ENCODE results near the gene HOXA10. TPM values are rescaled to one million over a fixed set of nuclear protein-coding genes. Genes with fewer than 3 reads are reported as not detected.

The HOXA10 gene
- total RNA-seq, 2 donors from 2014 or later: not detected

DNA sequence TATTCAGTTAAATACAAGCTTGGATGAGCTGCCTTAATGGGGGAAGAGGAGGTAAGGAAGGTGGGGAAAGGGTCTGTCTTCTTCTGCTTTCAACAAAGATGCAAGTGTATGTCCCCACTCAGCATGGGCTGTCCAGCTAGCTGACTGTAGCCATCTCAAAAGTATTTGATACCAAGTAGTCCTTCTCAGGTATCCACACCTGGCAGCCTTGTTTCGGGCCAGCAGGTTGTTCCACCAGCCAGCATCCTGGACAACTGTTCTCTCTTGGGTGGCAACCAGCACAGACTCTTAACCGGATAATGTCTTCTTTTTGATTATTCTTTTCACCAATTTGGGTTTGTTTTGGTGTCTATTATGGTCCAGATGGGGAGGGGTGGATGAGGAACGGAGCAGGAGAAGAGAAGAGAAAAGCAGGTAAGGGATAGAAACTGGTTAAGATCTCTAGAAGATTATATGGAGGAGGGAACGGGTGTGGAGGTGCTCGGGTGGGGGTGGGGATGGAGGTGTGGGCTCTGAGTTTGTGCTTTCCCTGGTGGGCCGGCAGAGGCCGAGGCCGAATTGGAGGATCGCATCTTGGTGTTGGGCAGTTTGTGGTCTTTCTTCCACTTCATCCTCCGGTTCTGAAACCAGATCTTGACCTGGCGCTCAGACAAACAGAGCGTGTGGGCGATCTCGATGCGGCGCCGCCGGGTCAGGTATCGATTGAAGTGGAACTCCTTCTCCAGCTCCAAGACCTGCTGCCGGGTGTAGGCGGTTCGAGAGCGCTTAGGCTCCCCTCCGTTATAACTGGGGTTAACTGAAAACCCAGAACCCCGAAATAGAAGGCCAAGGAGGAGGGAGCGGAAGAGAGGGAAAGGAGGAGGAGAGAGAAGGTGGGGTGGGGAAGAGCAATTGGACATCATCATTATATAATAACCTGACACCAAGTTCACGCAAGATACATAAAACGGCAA is 45.1 kb downstream of the HOXA10 start:
- H3K9me3 ChIP-seq (ENCODE audit: control insufficient read depth, low read length, poor library complexity, severe bottlenecking): peaks cover 2% of the 10 kb centered on the region
- H3K27ac Mint-ChIP-seq: no peak overlapping the region
- H3K4me3 Mint-ChIP-seq: no peak overlapping the region
- no peaks in the 10 kb centered on the region for H3K36me3 Mint-ChIP-seq (ENCODE audit: low read depth)
- H3K27me3 Mint-ChIP-seq: peaks cover 77% of the 10 kb centered on the region
- ATAC-seq (no peak), DNase-seq (no peak)
- H3K4me1 Mint-ChIP-seq: no peaks in the 10 kb centered on the region

DNA sequence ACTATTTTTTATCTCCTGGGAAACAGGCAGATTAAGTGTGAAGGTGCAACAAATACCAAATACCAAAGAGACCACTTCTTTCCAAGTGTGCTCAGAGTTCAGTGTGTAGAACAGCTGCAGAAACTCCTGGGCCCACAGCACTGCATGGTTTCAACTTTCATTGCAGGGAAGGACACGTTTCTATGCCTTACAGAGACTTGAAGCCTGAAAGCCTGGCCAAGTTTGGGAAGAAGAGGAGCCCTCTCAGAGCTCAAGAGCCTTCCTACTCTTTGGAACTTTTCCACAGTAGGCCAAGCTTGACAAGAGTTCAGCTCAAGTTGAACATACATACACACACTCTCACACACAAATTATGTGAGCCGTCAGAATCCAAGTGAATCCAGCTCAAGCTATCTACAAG is 46.1 kb downstream of the HOXA10 start:
- peaks cover 2% of the 10 kb centered on the region for H3K9me3 ChIP-seq (ENCODE audit: control insufficient read depth, low read length, poor library complexity, severe bottlenecking)
- DNase-seq: no peak
- Mint-ChIP-seq H3K36me3 (ENCODE audit: low read depth) (no peaks in the 10 kb centered on the region), H3K4me3 (no peak overlapping the region), H3K27ac (no peak overlapping the region), H3K4me1 (no peaks in the 10 kb centered on the region), H3K27me3 (peaks cover 77% of the 10 kb centered on the region)
- no peak for ATAC-seq

- Mint-ChIP-seq H3K4me1 (no peaks in the 10 kb centered on the region), H3K36me3 (ENCODE audit: low read depth) (no peaks in the 10 kb centered on the region), H3K27me3 (peaks cover 70% of the 10 kb centered on the region), H3K27ac (no peak overlapping the region), H3K4me3 (no peak overlapping the region)
- H3K9me3 ChIP-seq (ENCODE audit: control insufficient read depth, low read length, poor library complexity, severe bottlenecking): peaks cover 2% of the 10 kb centered on the region
- DNase-seq (no peak), ATAC-seq (no peak)
Observed at GRCh38 chr7:27126596-27127327, 47.4 kb downstream of the HOXA10 start.

GRCh38 chr7:27125986-27126394 is 48.1 kb downstream of the HOXA10 start:
- Mint-ChIP-seq H3K27me3 (peaks cover 66% of the 10 kb centered on the region), H3K36me3 (ENCODE audit: low read depth) (no peaks in the 10 kb centered on the region), H3K4me1 (no peaks in the 10 kb centered on the region), H3K4me3 (no peak overlapping the region), H3K27ac (no peak overlapping the region)
- H3K9me3 ChIP-seq (ENCODE audit: control insufficient read depth, low read length, poor library complexity, severe bottlenecking): peaks cover 2% of the 10 kb centered on the region
- ATAC-seq (no peak), DNase-seq (no peak)

GRCh38 chr7:27124902-27125689 is 49.0 kb downstream of the HOXA10 start:
- Mint-ChIP-seq H3K4me3 (no peak overlapping the region), H3K27ac (no peak overlapping the region), H3K4me1 (no peaks in the 10 kb centered on the region), H3K36me3 (ENCODE audit: low read depth) (no peaks in the 10 kb centered on the region), H3K27me3 (peaks cover 67% of the 10 kb centered on the region)
- H3K9me3 ChIP-seq (ENCODE audit: control insufficient read depth, low read length, poor library complexity, severe bottlenecking): peaks cover 2% of the 10 kb centered on the region
- DNase-seq (no peak), ATAC-seq (no peak)

- no peak for DNase-seq
- Mint-ChIP-seq H3K4me3 (no peak overlapping the region), H3K4me1 (no peaks in the 10 kb centered on the region), H3K36me3 (ENCODE audit: low read depth) (no peaks in the 10 kb centered on the region), H3K27me3 (peaks cover 72% of the 10 kb centered on the region), H3K27ac (no peak overlapping the region)
- ATAC-seq: no peak
- peaks cover 2% of the 10 kb centered on the region for H3K9me3 ChIP-seq (ENCODE audit: control insufficient read depth, low read length, poor library complexity, severe bottlenecking)
Observed at GRCh38 chr7:27124096-27124901, 49.8 kb downstream of the HOXA10 start.

DNA sequence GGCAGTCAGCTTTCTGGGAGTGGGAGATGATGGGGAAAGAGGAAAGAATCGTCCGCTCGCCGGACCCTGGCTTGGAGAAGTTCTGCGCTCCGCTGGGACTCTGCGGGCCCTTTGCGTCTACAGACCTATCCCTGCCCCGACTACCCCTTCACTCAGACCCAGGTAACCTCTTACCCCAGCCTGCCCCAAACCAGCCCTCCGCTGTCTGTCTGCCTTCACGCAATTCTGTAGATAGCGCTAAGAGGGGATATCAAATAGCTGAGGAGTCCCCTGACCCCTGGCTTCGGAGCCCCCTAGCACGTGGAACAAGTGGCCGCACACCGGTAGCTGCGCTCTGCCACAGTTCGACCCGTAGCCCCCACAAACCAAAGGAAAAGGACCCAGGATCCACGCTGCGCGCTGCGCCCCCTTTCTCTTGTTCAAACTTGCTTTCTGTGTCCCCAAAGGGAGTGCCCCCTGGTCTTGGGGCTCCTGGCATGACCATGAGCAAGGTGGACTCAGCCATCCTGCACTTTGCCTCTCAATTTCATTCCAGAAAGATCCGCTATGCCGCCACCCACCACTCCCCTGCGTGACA is 50.6 kb downstream of the HOXA10 start:
- no peaks in the 10 kb centered on the region for H3K36me3 Mint-ChIP-seq (ENCODE audit: low read depth)
- H3K27ac Mint-ChIP-seq: no peak overlapping the region
- DNase-seq (no peak), ATAC-seq (no peak)
- peaks cover 70% of the 10 kb centered on the region for H3K27me3 Mint-ChIP-seq
- peak overlapping the region; percentile 3 for H3K4me3 Mint-ChIP-seq
- peaks cover 2% of the 10 kb centered on the region for H3K9me3 ChIP-seq (ENCODE audit: control insufficient read depth, low read length, poor library complexity, severe bottlenecking)
- no peaks in the 10 kb centered on the region for H3K4me1 Mint-ChIP-seq

DNA sequence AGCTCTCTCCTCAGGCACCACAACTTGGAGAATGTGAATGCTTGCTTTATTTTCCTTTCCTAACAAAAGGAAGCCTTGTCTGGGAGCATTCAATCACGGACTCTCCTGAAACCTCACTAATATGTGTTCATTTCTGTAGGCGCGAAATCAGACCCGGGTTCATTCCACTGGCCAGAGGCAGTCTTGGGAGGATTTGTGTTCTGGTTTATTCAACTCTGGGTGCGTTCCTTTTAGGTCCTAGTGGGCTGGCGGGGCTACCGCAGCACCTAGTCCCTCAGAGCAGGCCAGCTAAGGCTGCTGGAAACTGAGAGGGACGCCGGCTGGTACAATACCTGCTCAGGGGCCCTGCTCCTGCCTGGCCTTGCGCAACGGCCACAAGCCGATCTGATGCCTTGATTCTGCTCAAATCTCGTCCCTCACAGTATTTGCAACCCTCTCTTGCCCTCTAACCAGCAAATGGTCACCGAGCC is 51.1 kb downstream of the HOXA10 start:
- H3K36me3 Mint-ChIP-seq (ENCODE audit: low read depth): no peaks in the 10 kb centered on the region
- no peaks in the 10 kb centered on the region for H3K4me1 Mint-ChIP-seq
- H3K9me3 ChIP-seq (ENCODE audit: control insufficient read depth, low read length, poor library complexity, severe bottlenecking): peaks cover 2% of the 10 kb centered on the region
- H3K27ac Mint-ChIP-seq: no peak overlapping the region
- ATAC-seq: no peak
- no peak for DNase-seq
- H3K4me3 Mint-ChIP-seq: no peak overlapping the region
- peaks cover 69% of the 10 kb centered on the region for H3K27me3 Mint-ChIP-seq

DNA sequence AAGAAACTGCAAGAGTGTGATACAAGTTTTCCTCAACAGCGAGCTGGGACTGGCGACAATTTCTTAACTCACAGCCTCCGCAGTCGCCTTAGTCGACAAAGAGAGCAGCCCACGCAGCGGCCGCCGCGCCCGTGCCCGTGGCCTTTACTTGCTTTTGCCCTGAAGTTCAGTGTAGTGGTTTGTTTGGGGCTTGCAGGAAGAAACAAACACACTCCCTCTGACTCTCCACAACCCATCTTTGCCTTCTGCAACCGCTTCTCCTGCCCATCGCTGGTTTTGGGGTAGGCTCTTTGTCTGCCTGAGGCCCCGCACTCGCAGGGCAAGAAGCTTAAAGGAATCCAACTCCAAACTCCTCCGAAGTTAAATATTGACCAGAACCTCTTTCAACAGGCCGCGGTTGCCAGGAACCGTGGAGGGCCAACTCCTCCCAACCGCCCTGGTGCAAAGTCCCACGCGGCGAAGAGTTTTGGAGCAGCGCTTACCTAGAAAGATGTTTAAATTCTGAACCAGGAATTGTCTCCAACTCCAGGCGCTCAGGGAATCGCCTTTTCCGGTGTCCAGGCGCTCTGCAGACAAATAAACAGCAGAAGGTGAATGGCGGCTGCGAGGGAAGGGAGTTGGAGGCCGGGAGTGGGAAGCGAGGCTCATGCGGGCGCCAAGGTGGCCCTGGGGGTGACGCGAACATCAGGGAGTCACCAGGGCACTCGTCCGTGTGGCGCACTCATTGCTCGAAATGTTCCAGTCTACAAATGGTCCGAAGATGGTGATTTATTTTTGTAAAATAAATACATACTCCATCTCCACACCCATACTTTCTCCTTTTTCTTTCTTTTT is 51.8 kb downstream of the HOXA10 start:
- H3K4me1 Mint-ChIP-seq: no peaks in the 10 kb centered on the region
- H3K36me3 Mint-ChIP-seq (ENCODE audit: low read depth): no peaks in the 10 kb centered on the region
- no peak overlapping the region for H3K27ac Mint-ChIP-seq
- peaks cover 2% of the 10 kb centered on the region for H3K9me3 ChIP-seq (ENCODE audit: control insufficient read depth, low read length, poor library complexity, severe bottlenecking)
- no peak for DNase-seq
- peaks cover 66% of the 10 kb centered on the region for H3K27me3 Mint-ChIP-seq
- no peak overlapping the region for H3K4me3 Mint-ChIP-seq
- ATAC-seq: no peak

GRCh38 chr7:27121684-27122076 is 52.4 kb downstream of the HOXA10 start:
- ATAC-seq (no peak), DNase-seq (no peak)
- peaks cover 2% of the 10 kb centered on the region for H3K9me3 ChIP-seq (ENCODE audit: control insufficient read depth, low read length, poor library complexity, severe bottlenecking)
- Mint-ChIP-seq H3K27ac (no peak overlapping the region), H3K4me1 (no peaks in the 10 kb centered on the region), H3K36me3 (ENCODE audit: low read depth) (no peaks in the 10 kb centered on the region), H3K4me3 (no peak overlapping the region), H3K27me3 (peaks cover 64% of the 10 kb centered on the region)

Measured in T-helper 17 cell (primary cell).